ENCODE results near the gene C7orf25.

- TF ChIP-seq CTCF (IDR thresholded peaks at IDR 0.05; ENCODE audit: low read depth, low read length), result no peak
- TF ChIP-seq, protein P1, sequence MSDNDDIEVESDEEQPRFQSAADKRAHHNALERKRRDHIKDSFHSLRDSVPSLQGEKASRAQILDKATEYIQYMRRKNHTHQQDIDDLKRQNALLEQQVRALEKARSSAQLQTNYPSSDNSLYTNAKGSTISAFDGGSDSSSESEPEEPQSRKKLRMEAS (IDR thresholded peaks at IDR 0.05; ENCODE audit: low read depth, low read length), result no peak
- no peak for TF ChIP-seq POLR2A (IDR thresholded peaks at IDR 0.05; ENCODE audit: extremely low read depth, insufficient read length)
Measured at GRCh38 chr7:42913591-42913990, 1.7 kb upstream of the C7orf25 start.
